Brain pericyte (primary cell): ENCODE results near the gene EXOC3L1.
A peak's percentile ranks its signal among the peaks of the same experiment; 100 is the strongest.

Experiments
- DNase-seq: peaks from one replicate; pipeline ENCODE4 v3.0.0-alpha.2; 2012; ENCODE audit warnings: low read depth, low spot score

Gene EXOC3L1

GRCh38 chr16:67183627-67184452 is 6.1 kb downstream of the EXOC3L1 start, which contains the start of gene MATCAP1:
MATCAP1 (minus strand) TSS chr16:67183963; CDS start chr16:67180610, 3,353 bp downstream.
- peak; percentile 86 for DNase-seq

- DNase-seq: no peak
Observed at GRCh38 chr16:67183284-67183626, 6.7 kb downstream of the EXOC3L1 start.

GRCh38 chr16:67182288-67182687 is 7.6 kb downstream of the EXOC3L1 start:
- DNase-seq: no peak

GRCh38 chr16:67181346-67181745 is 8.6 kb downstream of the EXOC3L1 start:
- no peak for DNase-seq

GRCh38 chr16:67180166-67180565 is 9.8 kb downstream of the EXOC3L1 start:
- no peak for DNase-seq

GRCh38 chr16:67179421-67180080 is 10.4 kb downstream of the EXOC3L1 start:
- DNase-seq: no peak

- DNase-seq: no peak
Observed at GRCh38 chr16:67177743-67178699, 11.9 kb downstream of the EXOC3L1 start.

- DNase-seq: no peak
Observed at GRCh38 chr16:67176662-67177061, 13.3 kb downstream of the EXOC3L1 start.

GRCh38 chr16:67174706-67175231 is 15.2 kb downstream of the EXOC3L1 start:
- no peak for DNase-seq

- peak; percentile 37 for DNase-seq
Observed at GRCh38 chr16:67173808-67174705, 15.9 kb downstream of the EXOC3L1 start.

GRCh38 chr16:67173323-67173722 is 16.6 kb downstream of the EXOC3L1 start:
- DNase-seq: no peak

- no peak for DNase-seq
Observed at GRCh38 chr16:67170949-67171649, 18.8 kb downstream of the EXOC3L1 start.

GRCh38 chr16:67170168-67170948 is 19.6 kb downstream of the EXOC3L1 start, which contains the start of gene NOL3:
NOL3 (plus strand) TSS chr16:67170538.
- DNase-seq: no peak

- DNase-seq: no peak
Observed at GRCh38 chr16:67169642-67170167, 20.2 kb downstream of the EXOC3L1 start.

- no peak for DNase-seq
Observed at GRCh38 chr16:67169011-67169451, 20.9 kb downstream of the EXOC3L1 start.

- DNase-seq: no peak
Observed at GRCh38 chr16:67167588-67167987, 22.3 kb downstream of the EXOC3L1 start.

GRCh38 chr16:67166598-67167168 is 23.3 kb downstream of the EXOC3L1 start:
- no peak for DNase-seq

- no peak for DNase-seq
Observed at GRCh38 chr16:67166110-67166547, 23.8 kb downstream of the EXOC3L1 start.
